HTR-8/SVneo (cell line): ENCODE measurements around the gene MRPL37.

Experiments
- DNase-seq: peaks from one replicate; pipeline ENCODE4 v3.0.0; 2011; ENCODE audit warnings: low spot score, mixed read lengths; ENCODE audit not compliant: insufficient read length
- FAIRE-seq: peaks from 2 replicates; lab custom pipeline; 2011; peaks lifted over from hg19 to GRCh38; lab: Jason Lieb, UNC

Gene MRPL37

DNA sequence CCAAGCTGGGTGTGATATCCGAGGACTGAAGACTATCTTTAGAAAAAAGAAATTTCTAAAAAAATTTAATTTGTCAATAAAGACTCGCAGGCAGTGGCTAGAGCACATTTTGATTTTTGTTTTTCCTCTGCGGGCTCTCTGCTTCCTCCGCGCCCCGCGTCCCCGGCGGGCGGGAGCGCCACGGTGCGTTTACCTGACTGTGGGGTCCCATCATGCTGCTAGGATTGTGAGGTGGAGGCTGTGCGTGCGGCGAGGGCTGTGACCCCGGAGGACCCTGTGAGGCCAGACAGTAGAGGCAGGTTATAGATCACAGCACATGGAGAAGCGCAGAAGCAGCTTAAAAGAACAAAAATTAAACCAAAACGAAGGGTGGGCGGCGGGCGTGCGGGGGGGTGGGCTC lies 57.9 kb downstream of the MRPL37 start:
- FAIRE-seq: no peak
- no peak for DNase-seq

DNA sequence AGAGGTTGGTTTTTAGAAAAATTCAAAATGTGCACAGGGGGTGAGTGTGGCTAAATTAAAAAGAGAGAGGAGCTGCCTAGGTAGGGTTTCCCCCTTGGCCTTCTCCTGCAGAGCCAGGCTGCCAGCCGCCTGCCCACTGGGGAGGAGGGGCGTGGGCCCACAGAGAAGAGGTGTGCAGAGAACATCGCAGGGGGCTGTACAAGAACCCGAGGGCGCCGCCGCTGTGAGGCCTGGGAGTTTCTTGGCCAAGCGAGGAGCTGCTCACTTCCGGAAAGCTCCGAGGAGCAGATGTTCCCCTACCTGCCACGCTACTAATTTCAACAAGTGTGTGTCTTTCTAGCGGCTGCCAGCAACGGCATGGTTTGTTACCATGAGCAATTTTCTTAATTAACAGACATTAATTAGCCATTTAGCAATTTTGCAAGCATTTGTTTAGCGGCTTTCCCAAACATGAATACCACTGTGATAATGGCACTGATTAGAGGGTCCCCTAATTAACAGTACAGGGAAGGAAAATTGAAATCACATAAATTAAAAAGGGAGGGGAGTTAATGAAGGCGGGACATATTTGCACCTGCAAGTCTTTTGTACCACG lies 59.7 kb downstream of the MRPL37 start:
- FAIRE-seq (no peak), DNase-seq (no peak)

DNA sequence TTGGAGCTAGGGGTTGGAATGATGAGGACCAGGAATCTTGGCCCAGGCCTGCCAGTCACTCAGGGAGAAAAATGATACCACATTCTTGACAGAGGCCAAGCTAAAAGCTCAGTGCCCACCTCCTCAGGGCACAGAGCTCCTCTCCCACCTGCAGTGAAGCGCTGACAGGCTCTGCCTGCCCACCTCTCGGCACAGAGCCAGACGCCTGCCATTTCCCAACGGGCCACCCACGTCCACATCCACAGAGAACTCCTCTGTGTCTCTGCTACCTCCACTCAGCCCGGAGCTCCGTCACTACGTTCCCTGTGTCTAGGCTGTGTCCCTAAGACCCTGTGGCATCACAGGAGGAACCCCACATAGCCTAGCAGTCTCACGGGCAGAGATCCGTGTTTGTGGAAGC lies 60.8 kb downstream of the MRPL37 start:
- FAIRE-seq: no peak
- DNase-seq: no peak

DNA sequence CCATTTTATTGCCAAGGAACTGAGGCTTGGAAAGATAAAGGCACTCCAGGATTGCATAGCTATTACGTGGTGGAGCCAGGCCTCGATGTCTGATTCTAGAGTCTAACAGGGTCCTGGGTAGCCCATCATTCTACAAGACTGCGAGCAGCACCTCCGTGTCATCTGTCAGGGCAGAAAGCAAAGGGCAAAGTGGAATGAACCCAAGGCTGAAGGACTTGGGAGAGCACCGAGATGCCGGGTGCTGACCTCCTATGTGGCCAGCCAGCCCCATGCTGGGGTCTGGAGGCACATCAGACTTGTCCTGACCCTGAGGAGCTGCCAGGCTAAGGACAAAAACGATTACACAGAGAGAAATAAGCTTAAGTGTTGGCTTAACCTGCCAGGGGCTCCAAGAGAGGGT lies 62.3 kb downstream of the MRPL37 start:
- no peak for DNase-seq
- FAIRE-seq: no peak

DNA sequence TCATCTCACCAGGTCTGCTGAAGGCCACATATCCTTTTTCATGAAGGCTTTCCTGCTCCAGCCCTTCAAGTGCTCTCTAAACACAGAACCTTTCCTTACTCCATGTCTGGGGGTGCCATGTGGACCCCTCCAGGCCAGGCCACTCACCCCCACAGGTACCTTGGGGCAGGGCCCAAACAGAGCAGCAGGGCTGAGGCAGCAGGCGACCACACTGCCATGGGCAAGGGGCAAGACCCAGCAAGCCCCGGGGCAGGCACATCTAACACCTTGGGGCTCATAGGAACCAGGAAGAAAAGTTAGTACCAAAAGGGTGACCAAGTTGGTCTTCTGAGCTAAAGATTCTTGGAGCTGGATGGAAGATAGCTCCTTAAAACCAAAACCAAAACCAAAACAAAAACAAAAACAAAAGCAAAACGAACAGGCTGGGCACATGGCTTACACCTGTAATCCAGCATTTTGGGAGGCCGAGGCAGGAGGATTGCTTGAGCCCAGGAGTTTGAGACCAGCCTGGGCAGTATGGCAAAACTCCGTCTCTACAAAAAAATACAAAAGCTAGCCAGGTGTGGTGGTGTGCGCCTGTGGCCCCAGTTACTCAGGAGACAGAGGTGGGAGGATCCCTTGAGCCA lies 63.7 kb downstream of the MRPL37 start:
- DNase-seq (no peak), FAIRE-seq (no peak)

DNA sequence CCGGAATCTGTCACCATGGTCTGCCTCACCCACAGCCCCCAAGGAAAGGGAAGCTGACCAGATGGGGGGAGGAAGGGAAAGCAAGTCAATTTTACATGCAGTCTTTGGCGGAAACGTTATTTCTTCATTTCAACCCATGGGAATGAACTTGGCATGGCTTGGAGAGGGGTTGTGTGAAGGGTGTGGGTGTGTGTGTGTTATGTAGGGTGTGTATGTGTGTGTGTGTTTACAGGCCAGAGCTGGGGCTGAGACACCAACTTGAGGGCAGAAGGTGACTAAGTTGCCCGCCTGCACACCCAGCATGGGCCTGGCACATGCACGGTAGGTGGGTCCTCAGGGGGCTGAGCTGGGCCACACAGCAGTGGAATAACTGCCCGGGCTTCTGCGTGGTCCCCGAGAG lies 65.2 kb downstream of the MRPL37 start:
- FAIRE-seq: no peak
- DNase-seq: no peak

DNA sequence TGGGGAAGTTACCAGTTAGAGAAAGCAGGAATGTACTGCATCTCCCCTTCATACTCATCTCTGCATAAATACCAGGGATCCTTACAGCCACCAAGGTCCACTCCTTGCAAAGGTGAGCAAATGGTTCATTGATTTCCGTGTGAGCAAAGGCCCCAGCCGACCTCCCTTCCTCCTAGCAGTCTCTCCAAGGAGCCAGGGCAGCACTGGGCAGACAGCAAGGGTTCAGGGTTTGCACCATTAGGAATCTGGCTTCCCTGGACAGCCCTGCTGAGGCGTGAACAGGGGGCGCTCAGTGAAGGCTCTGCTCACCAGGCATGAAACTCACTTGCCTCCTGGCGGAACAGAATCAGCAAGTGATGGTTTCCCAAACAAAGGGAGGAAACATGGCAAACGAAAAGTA lies 65.7 kb downstream of the MRPL37 start:
- no peak for FAIRE-seq

DNA sequence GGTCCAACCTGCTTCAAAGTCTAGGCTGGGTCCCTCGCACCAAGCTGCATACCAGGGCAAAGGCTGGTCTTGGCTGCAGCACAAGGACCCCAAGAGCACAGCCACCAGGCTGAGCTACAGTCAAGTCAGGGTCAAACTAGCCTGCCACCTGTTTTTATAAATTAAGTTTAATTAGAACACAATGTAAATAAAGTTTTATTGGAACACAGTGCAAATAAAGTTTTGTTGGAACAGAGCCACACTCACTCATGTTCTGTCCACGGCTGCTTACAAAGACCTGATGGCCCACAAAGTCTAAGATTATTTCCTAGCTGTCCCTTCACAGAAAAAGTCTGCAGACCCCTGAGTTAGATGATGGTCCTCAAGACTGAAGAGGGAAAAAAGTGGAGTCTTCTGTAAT lies 66.2 kb downstream of the MRPL37 start:
- no peak for DNase-seq
- no peak for FAIRE-seq

More for the DNA sequence above, 65.7 kb downstream of the MRPL37 start:
- no peak for DNase-seq

DNA sequence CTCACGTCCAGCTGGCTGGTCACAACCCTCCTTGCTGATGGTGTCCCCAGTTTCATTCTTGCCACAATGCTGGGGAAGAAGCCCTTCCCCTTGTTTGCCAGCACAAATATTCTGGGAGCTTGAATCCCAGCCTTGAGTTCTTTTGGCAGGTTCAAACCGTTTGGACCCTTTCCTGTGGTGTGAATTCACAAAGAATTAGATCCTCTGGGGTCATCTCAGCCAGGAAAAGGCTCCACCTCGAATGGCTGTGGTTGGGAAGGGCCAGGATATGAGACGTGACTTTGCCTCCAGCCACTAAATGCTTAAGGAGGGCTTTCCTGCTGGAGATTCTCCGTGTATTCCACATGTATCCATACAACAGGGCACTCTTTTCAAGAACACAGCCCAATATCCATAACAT lies 66.9 kb downstream of the MRPL37 start:
- FAIRE-seq (no peak), DNase-seq (no peak)
